HepG2 (cell line): ENCODE data around the gene MTREX.

ENCODE experiments used
- ETV6 ChIP-seq: sonication (generic); formaldehyde crosslinking; conservative IDR thresholded peaks from 2 replicates; pipeline ENCODE4 v1.4.0; 2020; ENCODE audit warnings: missing genetic modification reagents
- PHB2 ChIP-seq: fragments of 450-650 bp; IDR thresholded peaks from 2 replicates; pipeline ENCODE4 v1.6.1; 2018; ENCODE audit not compliant: partially characterized antibody
- PHF21A ChIP-seq: sonication (generic); formaldehyde crosslinking; IDR thresholded peaks from 2 replicates; pipeline ENCODE4 v1.5.0; 2020; ENCODE audit warnings: mild to moderate bottlenecking, missing genetic modification reagents
- RBM22 ChIP-seq: fragments of 200-400 bp; formaldehyde crosslinking; optimal IDR thresholded peaks from 2 replicates; pipeline ENCODE3; 2017; ENCODE audit warnings: mild to moderate bottlenecking, low read length, moderate library complexity
- SP140L ChIP-seq: sonication (generic); formaldehyde crosslinking; IDR thresholded peaks from 2 replicates; pipeline ENCODE4 v1.4.0; 2020; ENCODE audit warnings: missing genetic modification reagents, borderline replicate concordance
- THAP11 ChIP-seq: IDR thresholded peaks from 2 replicates; pipeline ENCODE4 v1.6.1; 2016; ENCODE audit warnings: missing biosample characterization, missing genetic modification reagents
- ZNF513 ChIP-seq: sonication (generic); formaldehyde crosslinking; conservative IDR thresholded peaks from 2 replicates; pipeline ENCODE4 v1.5.0; 2020; ENCODE audit warnings: missing genetic modification reagents
- TF ChIP-seq, protein P1 (sequence below): IDR thresholded peaks from 2 replicates; pipeline ENCODE4 v1.6.1; 2016; ENCODE audit warnings: control low read depth

GRCh38 chr5:55432549-55432948 lies 124.8 kb downstream of the MTREX start:
- TF ChIP-seq THAP11 (CRISPR knock-in tag): no peak
- no peak for TF ChIP-seq PHB2
- no peak for TF ChIP-seq SP140L (CRISPR knock-in tag)
- TF ChIP-seq ZNF513: no peak
- TF ChIP-seq PHF21A (CRISPR knock-in tag): no peak
- TF ChIP-seq ETV6 (CRISPR knock-in tag): no peak
- no peak for TF ChIP-seq RBM22
- TF ChIP-seq, protein P1, sequence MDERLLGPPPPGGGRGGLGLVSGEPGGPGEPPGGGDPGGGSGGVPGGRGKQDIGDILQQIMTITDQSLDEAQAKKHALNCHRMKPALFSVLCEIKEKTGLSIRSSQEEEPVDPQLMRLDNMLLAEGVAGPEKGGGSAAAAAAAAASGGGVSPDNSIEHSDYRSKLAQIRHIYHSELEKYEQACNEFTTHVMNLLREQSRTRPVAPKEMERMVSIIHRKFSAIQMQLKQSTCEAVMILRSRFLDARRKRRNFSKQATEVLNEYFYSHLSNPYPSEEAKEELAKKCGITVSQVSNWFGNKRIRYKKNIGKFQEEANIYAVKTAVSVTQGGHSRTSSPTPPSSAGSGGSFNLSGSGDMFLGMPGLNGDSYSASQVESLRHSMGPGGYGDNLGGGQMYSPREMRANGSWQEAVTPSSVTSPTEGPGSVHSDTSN (CRISPR knock-in tag): no peak
